Kidney (tissue), 14 donors: ENCODE measurements around the gene PLXNA2. TPM values are rescaled to one million over a fixed set of nuclear protein-coding genes. Genes with fewer than 3 reads are reported as not detected.

Experiments
- DNase-seq, 5 donors: peaks; one replicate each; pipeline ENCODE4 v3.0.0-alpha.2; 2013 to 2020
- FAIRE-seq: peaks from 2 replicates; lab custom pipeline; 2012; peaks lifted over from hg19 to GRCh38; lab: Jason Lieb, UNC
- H3K27ac ChIP-seq, 2 donors: one replicate each; pipeline ENCODE4 v1.7.0; 2013; ENCODE audit warnings: low read depth in 2 of 2, low read length in 2 of 2, inconsistent platforms in 1 of 2
- H3K27me3 ChIP-seq: one replicate; pipeline ENCODE4 v1.7.1; 2013; ENCODE audit warnings: low read length, inconsistent platforms; ENCODE audit not compliant: control insufficient read depth, insufficient read depth
- H3K36me3 ChIP-seq, 3 donors: one replicate each; pipeline versions ENCODE4 v1.7.0 to v1.7.1; 2013; ENCODE audit warnings: low read length in 3 of 3, control low read depth in 1 of 3, inconsistent platforms in 1 of 3; ENCODE audit not compliant: insufficient read depth in 3 of 3, control insufficient read depth in 2 of 3
- H3K4me1 ChIP-seq, 3 donors: one replicate each; pipeline versions ENCODE4 v1.7.0 to v1.7.1; 2013; ENCODE audit warnings: low read length in 3 of 3, inconsistent platforms in 1 of 3, low read depth in 1 of 3; ENCODE audit not compliant: control insufficient read depth in 2 of 3, insufficient read depth in 2 of 3
- H3K4me3 ChIP-seq, 3 donors: one replicate each; pipeline versions ENCODE4 v1.7.0 to v1.8.1; 2013; ENCODE audit warnings: low read length in 3 of 3, control low read depth in 1 of 3, inconsistent platforms in 1 of 3
- H3K9ac ChIP-seq, 3 donors: one replicate each; pipeline versions ENCODE4 v1.7.0 to v1.7.1; 2013; ENCODE audit warnings: low read length in 3 of 3, control low read depth in 1 of 3, inconsistent platforms in 1 of 3
- H3K9me3 ChIP-seq, 3 donors: one replicate each; pipeline versions ENCODE4 v1.7.0 to v1.7.1; 2013; ENCODE audit warnings: low read length in 3 of 3, control low read depth in 1 of 3, inconsistent platforms in 1 of 3; ENCODE audit not compliant: control insufficient read depth in 2 of 3, insufficient read depth in 1 of 3
- intact Hi-C: fragments of 100-400 bp; cut with DNase I; formaldehyde crosslinking; loops from one replicate; pipeline ENCODE4 v1.11.1; 2022
- polyA plus RNA-seq: library from polyadenylated mRNA; stranded (reverse); fragments of 350-450 nt; fragmentation: Illumina TruSeq; extraction: RNeasy Lipid Tissue Mini Kit (QIAGEN cat#74804); gene quantifications from one replicate; pipeline ENCODE4 v1.2.3, GENCODE V29; 2014; ENCODE audit warnings: low read depth, low replicate concordance; ENCODE audit not compliant: insufficient read depth
- total RNA-seq: library from RNA; stranded (reverse); fragmentation: NEBNext Ultra II Directional; extraction: Animal tissue kit (Norgen Biotek cat#: 25700); gene quantifications from one replicate; pipeline ENCODE4 v1.2.1, GENCODE V29; 2021
- TF ChIP-seq, protein P1 (sequence below): IDR thresholded peaks from 3 replicates; pipeline ENCODE4 v1.5.1; 2012; ENCODE audit warnings: mild to moderate bottlenecking, moderate library complexity, borderline replicate concordance; ENCODE audit not compliant: insufficient read depth; ENCODE audit errors: extremely low read depth
- donor health status: control.
- donor health status: control.
- donor health status: control.
- donor health status: control.
- donor health status: control.
- donor health status: DM: yes; HTN: yes; CAD: no.
- donor health status: Normal renal cell carcinoma (clear cell type).

PLXNA2 gene
- total and polyA plus RNA-seq, 2 donors from 2014 or later: 2.4 to 27.9 TPM

DNA sequence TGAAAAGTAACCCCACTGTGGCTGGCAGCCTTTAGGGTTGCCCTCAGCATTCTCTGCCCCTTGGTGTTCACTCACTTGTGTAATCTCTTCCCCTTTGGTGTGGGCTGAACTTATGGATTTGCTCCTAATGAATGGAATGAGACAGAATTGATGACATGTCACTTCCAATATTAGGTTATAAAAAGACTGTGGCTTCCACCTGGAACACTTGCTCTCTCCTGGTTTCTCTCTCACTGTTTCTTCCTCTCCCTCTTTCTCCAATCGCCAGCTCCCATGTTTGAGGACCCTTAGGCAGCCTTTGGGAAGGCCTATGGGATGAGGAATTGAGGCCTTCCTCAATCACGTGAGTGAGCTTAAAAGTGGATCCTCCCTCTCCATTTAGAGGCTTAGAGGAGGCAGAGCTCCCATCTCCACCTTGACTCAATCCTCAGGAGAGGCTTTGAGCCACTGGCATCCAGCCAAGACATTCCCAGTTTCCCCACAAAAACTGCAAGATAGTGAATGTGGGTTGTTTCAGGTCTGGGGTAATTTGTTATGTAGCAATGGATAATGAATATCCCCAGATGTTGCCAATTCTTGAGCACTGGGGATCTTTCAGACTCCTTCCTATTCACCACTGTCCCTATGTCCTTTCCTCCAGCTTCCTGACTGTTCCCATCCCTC, 237.8 kb downstream of the PLXNA2 start:
- no peak for FAIRE-seq
- no peak for DNase-seq
- H3K4me3 ChIP-seq: no peak overlapping the region
- TF ChIP-seq, protein P1, sequence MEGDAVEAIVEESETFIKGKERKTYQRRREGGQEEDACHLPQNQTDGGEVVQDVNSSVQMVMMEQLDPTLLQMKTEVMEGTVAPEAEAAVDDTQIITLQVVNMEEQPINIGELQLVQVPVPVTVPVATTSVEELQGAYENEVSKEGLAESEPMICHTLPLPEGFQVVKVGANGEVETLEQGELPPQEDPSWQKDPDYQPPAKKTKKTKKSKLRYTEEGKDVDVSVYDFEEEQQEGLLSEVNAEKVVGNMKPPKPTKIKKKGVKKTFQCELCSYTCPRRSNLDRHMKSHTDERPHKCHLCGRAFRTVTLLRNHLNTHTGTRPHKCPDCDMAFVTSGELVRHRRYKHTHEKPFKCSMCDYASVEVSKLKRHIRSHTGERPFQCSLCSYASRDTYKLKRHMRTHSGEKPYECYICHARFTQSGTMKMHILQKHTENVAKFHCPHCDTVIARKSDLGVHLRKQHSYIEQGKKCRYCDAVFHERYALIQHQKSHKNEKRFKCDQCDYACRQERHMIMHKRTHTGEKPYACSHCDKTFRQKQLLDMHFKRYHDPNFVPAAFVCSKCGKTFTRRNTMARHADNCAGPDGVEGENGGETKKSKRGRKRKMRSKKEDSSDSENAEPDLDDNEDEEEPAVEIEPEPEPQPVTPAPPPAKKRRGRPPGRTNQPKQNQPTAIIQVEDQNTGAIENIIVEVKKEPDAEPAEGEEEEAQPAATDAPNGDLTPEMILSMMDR: no peak
- H3K36me3 ChIP-seq: no peaks in the 10 kb centered on the region
- peaks cover 0 to 6% (median 0%) of the 10 kb centered on the region in 3 donors for H3K9me3 ChIP-seq
- H3K4me1 ChIP-seq: no peaks in the 10 kb centered on the region
- no peaks in the 10 kb centered on the region for H3K27me3 ChIP-seq
- no peak overlapping the region for H3K27ac ChIP-seq
- intact Hi-C loops: no loop called here
- no peak overlapping the region for H3K9ac ChIP-seq

DNA sequence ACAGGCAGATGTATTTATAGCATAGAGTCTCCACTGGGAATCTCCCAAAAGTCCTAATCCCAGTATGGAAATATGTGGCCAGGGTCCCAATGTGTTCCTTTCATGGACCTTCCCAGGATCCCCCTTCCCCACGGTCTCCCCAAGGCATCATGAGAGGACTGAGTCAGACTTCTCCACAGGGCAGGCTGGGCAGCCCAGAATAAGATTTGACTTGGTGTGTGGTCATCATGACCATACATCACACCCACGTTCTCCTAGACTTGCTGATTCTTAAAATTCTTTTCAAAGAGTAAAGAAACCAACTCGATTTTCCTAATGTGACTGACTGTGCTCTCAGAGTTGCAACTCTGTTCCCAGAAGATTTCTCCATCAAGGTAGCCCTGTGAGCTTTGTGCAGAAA, 239.3 kb downstream of the PLXNA2 start:
- DNase-seq (no peak), FAIRE-seq (no peak)
- TF ChIP-seq, protein P1: no peak
- Histone ChIP-seq H3K4me3 (no peak overlapping the region), H3K9me3 (peaks cover 0 to 6% (median 0%) of the 10 kb centered on the region in 3 donors), H3K9ac (no peak overlapping the region), H3K4me1 (no peaks in the 10 kb centered on the region), H3K27me3 (no peaks in the 10 kb centered on the region), H3K36me3 (no peaks in the 10 kb centered on the region), H3K27ac (no peak overlapping the region)
- intact Hi-C loops: no loop called here

DNA sequence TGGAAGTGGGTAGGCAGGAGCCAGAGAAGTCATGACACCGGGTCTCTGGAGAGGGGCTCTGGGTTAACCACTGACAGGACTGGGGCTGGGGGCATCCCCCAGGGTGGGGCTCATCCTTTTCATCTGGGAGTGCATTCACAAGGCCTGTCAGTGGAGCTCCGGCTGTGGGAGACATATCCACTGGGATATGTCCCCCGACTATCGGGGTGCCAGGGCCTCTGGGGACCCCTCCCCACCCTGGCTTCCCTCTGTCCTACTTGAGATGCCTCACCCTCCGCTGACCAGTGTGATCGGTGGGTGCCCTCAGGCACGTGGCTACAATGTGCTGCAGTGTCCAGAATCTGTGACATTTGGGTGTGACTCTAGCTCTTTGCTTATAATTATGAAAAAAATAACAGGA, 240.9 kb downstream of the PLXNA2 start:
- Histone ChIP-seq H3K27me3 (no peaks in the 10 kb centered on the region), H3K36me3 (no peaks in the 10 kb centered on the region), H3K4me1 (no peaks in the 10 kb centered on the region), H3K9ac (no peak overlapping the region), H3K9me3 (peaks cover 0 to 6% (median 0%) of the 10 kb centered on the region in 3 donors), H3K27ac (no peak overlapping the region), H3K4me3 (no peak overlapping the region)
- FAIRE-seq: no peak
- no peak for DNase-seq
- intact Hi-C loops: no loop called here
- TF ChIP-seq, protein P1: no peak
